GM19328 (cell line): Measurements from ENCODE around the gene FEZF2.

ENCODE experiments used
- ATAC-seq: cut with Tn5 transposase; IDR thresholded peaks from one replicate; pipeline ENCODE4 v1.9.1; 2021; ENCODE audit warnings: mild to moderate bottlenecking, moderate library complexity; ENCODE audit not compliant: unreplicated experiment

Gene FEZF2

DNA sequence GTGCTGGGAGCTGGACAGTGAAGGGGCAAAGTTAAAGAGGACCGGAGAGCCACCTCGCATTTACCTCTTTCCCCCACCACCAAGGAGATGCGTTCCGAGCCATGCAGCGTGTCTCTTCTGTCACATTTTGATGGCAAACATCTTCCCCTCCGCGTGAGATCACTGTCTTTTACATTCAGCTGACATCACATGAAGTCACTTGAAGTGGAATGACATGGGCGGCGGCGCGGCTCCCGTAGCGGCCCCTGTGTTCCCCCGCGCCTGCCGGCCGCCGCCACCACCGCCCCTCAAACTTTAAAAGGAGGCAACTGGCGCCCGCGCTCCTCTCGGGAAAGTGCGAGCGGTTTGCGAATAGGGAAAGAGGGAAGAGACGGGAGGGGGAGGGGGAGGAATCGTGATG lies at the start of gene FEZF2:
Gene FEZF2, minus strand, starts transcription at position 336 of the 400 bp plus-strand sequence. CDS start 682 bp downstream, outside the sequence.
- ATAC-seq, result no peak

DNA sequence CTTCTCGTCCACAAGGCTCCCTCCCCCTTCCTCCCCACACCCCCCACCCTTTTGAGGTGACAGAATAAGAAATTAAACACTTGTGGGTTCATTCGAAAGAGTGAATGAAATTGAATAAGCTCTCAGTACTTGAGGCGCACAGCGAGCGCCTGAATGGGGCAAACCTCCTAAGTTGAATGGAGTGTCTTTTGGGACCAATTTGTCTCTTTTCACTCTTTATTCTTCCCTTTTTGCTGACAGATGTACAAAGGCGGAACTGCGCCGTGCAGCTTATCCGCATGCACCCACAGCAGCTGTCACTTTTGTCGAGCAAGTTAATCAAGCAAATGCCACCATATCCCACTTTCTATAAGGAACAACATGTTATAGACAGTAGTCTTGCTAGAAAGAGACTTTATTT lies 47.9 kb upstream of the FEZF2 start:
- ATAC-seq, result no peak

- ATAC-seq, result no peak
These were observed 42.8 kb upstream of the FEZF2 start for GRCh38 chr3:62416144-62416543.

DNA sequence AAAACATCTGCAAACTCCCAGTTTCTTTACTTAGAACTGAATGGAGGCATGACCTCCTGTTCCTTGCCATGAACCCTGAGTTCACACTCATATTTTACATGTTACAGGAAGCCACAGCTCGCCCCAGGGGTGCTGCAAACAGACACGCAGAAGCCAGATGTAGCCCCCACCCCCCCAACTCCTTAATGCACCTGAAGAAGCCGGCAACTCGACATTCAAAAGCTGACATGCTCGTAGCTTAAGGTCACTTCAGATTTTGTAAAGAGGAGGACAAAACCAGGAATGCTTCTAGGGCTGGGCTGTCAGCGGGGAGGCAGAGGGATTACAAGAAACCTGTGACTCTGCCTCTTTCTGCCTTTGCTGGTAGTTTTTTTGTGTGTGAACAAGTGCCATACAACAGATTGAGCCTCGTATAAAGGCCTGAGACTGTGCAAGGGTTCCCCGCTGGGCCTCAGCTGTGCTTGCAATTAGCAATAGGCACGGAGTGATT lies 42.0 kb upstream of the FEZF2 start:
- ATAC-seq, result no peak

DNA sequence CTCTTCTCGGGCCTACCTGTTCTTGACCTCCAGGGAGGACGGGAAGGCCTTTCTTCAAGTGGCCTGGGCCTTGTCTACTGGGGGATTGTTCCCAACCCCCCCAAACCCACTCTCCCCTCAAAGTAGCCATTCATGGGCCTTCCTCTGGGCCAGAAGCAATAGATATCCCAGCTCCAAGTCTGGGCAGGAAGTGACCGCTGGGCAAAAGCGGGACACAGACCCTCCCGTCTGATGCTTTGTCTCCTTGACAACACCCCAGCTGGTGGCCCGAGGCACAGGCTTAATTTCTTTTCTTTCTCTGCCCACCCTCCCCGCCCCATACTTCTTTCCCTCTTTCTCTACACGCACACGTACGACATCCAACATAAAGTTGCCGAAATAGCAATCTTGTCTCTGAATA lies 41.4 kb upstream of the FEZF2 start:
- no peak for ATAC-seq

DNA sequence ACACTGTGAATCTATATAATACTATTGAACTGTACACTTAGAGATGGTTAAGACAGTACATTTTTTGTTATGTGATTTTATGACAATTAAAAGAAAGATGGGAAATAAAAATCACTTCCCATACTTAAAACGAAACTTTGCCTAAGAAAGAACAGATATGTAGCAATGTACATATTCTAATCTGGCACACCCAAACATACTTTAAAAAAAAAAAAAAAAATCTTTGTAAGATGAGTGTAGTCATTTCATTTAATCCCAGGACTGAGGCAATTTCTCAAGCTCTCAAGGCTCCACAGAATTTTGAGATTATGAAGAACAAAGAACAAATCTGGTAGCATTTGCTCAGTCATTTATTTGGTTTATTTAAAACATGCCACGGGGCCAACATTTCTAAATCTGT lies 40.3 kb upstream of the FEZF2 start:
- no peak for ATAC-seq

- ATAC-seq, result no peak
These were observed 33.6 kb upstream of the FEZF2 start for GRCh38 chr3:62406945-62407344.

DNA sequence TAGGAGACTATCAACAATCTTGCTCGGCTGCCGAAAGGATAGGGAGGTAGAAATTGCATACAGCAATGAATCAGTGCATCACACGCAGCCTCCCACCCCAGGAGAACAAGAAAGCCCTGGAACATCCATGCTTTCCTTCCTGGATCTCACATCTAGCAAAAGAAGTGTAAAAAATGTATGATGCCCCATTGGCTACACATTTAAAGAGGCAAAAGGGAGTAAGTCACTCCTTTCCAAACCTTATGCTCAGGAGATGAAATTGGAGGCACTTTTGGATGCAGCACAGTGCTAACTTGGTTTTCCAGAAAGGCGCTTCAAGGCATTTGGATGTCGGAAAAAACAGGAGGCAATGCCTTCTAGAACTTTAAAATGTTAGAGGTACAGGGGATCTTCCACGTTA lies 32.2 kb upstream of the FEZF2 start:
- ATAC-seq, result no peak

DNA sequence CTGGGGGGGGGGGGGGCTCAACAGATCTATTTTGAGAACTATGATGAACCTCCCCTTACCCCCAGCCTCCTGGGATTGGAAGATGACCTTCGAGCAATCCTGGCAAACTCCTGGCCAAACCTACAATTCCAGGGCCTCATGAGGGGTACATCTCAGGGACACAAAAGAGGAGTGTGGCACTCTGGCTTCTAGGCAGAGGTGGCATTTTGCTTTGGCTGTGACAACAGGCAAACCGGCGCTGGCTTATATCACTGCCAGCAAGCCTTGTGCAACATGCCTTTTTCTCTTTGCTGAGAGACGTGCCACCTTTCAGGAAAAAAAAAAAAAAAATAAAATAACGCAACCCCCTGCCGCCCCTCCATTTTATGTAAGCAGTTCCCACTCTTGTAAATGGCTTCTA lies 31.8 kb upstream of the FEZF2 start:
- ATAC-seq, result no peak

GRCh38 chr3:62404321-62404720 lies 31.0 kb upstream of the FEZF2 start:
- no peak for ATAC-seq

DNA sequence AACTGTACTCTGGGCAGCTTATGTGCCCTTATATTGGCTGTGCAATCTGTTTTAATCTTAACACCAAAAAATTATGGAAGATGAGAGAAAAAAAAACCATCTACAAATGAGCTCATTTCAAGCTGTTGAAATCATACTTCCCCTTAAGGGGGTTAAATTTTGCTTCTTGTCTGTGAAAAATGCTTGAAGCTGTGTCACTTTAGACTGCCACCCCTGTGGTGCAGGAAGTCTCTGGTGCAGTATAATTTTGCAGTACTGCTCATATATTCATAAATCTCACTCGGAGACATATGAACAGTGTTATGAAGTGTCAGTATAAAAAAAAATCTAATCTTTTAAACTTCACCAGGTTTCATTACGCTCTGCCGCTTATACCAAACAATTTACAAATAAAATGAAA lies 30.4 kb upstream of the FEZF2 start:
- ATAC-seq, result no peak

DNA sequence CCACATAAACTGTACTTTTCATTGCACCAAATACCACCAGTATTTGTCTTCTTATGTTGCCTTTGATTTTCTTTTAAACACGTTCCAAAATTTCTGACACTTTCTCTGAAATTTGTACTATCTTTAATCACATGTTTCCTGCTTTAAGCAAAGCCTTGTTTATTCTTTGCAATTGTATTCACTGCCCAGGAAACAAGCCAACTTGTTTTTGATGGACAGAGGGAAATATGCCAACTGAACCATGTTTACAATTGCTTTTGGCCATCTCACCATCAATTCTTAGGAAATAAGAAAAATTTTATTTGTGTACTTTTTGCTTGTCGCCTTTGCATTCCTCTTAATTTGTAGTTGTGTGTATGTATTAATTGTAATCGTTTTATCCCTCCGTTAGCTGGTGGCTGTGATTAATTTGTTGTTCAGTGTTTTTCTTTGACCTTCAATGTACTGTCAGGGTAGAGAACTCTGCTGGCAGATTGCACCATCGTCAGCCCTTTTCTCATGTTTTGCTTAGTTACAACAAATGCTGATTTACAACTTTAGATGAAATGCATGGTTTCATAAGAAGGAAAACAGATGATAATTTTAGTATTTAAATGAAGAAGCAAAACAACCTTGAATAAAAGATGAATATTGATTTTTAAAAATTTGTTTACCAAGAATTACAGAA lies 19.4 kb upstream of the FEZF2 start:
- no peak for ATAC-seq

DNA sequence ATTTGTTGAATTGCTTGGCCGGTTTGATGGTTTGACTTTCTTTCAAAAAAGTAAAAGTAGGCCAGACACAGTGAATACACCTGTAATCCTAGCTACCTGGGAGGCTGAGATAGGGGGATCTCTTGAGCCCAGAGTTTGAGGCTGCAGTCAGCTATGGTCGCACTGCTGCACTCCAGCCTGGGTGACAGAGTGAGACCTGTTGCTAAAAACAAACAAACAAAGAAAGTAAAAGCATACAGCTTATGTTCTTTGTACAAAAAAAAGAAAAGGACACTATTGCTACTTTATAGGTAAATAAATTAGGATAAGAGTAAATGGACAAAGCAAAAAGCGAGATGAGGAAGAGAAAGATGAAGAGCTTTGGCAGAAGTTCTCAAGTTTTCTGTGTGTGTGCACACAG lies 13.9 kb upstream of the FEZF2 start:
- ATAC-seq, result no peak

DNA sequence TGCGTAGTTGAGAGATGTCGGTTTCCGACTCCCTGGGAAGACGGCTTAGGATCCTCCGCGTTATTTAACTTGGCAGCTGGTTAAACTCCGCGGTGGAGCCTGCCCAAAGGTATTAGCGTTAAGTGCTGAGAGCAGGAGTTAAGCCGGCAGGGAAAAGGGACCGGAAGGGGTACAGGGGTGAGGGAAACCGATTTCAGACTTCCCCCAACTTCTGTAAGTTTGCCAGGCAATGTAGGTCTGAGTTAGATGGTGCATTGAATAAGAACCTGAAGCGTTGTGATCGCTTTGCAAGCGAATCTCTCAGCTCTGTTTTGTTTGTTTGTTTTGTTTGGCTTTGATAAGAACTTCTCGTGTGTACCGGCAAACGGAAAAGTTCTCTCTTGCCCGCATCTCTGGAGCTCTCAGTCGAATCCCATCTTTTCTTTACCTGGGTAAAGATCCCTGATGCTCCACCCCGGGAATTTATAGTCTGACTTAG lies 6.0 kb upstream of the FEZF2 start:
- no peak for ATAC-seq

GRCh38 chr3:62378921-62379320 lies 5.6 kb upstream of the FEZF2 start:
- ATAC-seq, result no peak

- no peak for ATAC-seq
These were observed 5.0 kb upstream of the FEZF2 start for GRCh38 chr3:62378311-62378789.

DNA sequence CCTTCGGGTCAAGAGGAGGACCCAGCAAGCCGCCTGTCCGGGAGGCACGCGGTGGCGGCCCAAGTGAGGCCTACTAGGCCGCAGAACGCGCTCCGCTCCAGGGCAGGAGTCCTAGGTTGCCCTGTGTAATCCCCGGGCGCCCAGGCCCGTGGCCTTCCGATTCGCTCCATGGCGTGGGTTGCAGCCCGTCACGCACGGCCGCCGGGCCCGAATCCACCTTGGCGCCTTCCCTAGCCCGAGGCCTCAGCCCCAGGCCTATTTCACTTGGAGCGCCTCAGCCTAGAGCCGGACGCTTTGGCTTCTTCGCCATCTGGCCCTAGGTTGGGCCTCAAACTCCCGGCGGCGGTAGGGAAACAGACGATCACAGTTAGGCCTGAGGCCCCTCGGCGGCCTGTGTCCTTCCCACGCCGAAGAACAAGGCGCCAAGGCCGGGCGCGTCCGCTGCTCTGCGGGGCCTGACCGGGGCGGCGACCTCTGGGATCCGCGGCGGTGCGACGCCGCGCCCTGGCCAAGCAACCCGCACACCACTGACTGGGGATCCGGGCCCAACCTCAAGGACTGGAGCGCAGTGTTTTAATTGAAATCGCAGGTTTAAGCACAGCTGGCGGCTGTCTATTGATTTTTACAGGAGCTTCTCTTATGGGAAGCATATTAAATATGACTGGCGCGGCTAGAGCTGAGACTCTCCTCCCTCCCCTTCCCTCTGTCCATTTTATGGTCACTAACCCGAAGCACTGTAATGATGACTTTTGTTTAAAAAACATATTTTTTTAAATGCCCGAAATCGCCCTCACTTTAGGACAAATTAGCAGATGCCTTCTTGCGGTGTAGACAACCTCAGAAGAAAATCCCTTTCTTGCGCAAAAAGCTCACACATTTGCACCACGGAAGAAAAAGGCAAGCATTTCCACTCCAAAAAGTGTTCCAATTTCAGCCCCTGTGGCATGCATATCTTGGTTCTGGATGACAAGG lies 3.8 kb upstream of the FEZF2 start:
- no peak for ATAC-seq

DNA sequence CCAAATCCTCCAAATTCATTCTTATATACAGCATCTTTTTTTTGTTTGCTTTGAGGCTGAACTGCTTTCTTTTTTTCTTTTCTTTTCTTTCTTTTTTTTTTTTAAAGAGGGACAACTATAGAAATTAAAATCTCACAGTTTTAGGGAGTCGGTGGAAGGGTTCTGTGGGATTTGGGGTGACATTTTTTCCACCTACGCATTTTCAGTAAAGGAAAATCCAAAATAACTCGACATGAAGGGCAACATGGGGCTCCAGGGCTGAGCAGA lies 3.0 kb upstream of the FEZF2 start:
- no peak for ATAC-seq

- no peak for ATAC-seq
These were observed 2.5 kb upstream of the FEZF2 start for GRCh38 chr3:62375655-62376453.

DNA sequence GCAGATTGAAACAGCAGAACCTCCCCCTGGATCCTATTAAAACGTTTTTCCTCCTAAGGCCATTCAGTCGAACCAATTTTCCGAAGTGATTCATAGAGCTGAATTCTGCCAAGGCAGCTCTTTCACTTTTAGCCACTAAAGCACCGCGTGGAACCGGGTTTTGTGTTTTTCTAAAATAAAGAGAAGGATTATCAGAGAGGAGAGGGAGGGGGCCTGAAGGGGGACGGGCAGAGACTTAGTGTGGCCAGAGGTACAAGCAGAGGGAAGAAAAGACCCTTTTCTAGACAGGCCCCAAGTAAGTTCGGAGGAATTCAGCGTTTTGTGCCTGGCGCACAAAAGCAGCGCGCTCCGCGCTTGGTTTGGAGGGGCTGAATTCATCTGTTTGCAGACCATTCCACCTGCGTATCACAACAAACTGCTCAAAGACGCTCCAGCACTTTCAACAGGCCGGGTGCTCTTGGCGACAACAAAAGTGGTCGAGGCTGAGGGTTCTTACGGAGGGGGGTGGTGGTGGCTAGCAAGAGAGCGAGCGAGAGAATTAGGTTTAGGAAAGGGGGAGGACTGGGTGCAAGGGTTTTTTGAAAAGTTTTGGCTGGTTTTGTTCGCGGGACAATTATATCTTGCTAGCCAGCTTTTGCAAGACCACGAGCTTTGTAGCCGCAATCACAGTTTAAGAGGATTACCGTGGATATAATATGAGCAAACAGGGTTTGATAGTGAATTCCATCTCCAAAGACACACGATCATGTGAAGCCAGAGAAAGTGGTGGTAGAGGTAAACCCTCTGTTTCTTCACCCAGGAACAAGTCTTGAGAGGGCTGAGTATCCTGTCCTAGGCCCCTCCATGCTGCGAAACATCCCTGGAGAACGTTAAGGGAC lies 1.2 kb upstream of the FEZF2 start:
- no peak for ATAC-seq
